GM19468 (cell line): ENCODE measurements around the gene AASS.
"Not testable (repeated sequence)": the region's sequence is repeated elsewhere in the genome, so short reads cannot be mapped to it uniquely, and the experiment has no call there.

Experiments
- ATAC-seq: cut with Tn5 transposase; IDR thresholded peaks from one replicate; pipeline ENCODE4 v1.9.1; 2021; ENCODE audit warnings: mild to moderate bottlenecking, moderate library complexity, moderate number of reproducible peaks; ENCODE audit not compliant: unreplicated experiment; ENCODE audit errors: extremely low read depth

Gene AASS

DNA sequence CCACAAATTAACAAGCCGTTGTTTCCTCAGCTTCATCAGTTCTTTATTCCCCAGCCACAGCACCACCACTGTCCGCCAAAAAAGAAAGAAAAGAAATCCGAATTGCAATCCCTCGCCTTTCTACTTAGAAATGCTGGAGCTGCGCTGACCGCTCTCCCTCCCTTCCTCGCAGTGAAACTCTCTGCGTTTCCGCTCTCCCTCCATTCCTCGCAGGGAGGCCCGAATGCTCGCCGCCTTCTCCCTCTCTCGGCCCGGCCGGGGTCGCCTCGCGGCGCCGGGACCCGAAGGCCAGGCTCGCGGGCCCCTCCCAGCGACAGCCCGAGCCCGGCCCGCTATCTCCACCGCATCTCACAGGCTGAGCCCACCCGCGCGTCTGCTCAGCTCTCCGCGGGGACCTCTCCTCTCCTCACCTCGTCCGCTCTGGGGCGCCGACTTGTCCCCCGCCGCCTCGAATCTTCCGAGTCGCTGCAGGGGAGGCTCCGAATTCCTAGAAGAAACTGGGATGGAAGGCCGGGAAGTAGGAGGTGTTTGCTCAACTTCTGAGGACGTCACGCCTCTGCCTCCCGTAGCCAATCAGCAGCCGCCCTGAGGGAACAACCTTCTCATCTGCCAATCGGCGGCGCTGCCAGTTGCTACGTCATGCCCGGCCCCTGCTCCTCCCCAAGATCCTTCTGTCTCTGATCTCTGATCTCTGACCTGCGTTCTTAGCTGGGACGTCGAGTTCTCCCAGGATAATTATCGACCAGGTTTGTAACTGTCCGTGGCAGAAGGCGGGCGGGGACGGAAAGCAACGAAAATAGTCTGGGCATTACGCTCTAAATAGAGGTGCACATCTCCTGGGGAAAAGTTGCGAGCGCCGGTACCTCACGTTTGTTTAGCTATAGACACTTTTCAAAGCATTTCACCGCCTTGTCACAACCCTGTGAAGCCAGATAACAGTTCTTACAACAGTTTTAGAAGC, at the start of gene AASS:
TSS of gene AASS (minus strand) at position 499 of the 961 bp plus-strand sequence. CDS start 10,523 bp downstream, outside the sequence.
- peak; percentile 97 for ATAC-seq

DNA sequence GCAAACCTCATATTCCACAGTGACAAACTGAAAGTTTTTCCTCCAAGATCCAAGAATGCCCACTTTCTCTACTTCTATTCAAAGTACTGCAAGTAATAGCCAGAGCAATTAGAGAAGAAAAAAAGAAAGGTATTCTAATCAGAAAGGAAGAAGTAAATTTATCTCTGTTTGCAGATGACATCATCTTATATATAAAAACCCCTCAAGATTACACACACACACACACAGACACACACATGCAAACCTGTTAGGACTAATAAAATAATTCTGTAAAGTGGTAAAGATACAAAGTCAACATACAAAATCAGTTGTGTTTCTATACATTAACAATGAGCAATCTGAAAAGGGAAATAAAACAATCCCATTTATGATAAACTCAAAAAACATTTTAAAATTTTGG, 44.7 kb upstream of the AASS start:
- ATAC-seq = no peak

GRCh38 chr7:122183106-122183505, 39.1 kb upstream of the AASS start:
- ATAC-seq = no peak

DNA sequence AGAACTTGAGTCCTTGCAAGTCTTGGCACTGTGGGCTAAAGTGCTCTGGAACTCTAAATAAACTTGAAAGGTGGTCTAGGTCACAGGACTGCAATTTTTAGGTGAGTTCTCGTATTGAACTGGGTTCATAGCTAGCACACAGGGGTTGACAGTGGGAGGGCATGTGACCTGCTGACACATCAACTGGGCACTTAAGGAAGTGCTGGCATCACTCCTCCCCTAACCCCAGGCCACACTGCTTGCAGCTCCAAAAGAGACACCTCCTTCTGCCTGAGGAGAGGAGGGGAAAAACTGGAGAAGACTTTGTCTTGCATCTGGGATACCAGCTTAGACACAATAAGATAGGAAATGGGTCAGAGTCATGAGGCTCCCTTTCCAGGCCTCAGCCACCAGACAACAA, 38.0 kb upstream of the AASS start:
- ATAC-seq = no peak

DNA sequence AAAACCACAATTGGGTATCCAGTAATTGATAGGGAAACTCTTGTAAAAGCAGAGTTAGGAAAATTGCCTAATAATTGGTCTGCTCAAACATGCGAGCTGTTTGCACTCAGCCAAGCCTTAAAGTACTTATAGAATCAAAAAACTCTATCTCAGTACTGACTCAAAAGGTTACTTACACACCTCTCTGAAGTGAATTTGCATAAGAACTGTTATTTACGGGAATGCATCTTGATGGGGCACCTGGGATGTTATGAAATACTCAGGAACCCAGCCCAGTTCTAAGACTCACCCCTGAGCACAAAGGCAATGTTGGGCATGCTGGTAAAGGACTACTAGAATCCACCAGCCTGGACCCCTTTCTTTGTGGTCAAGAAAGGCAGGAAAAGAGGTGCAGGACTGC, 28.1 kb upstream of the AASS start:
- ATAC-seq = not testable (repeated sequence)

DNA sequence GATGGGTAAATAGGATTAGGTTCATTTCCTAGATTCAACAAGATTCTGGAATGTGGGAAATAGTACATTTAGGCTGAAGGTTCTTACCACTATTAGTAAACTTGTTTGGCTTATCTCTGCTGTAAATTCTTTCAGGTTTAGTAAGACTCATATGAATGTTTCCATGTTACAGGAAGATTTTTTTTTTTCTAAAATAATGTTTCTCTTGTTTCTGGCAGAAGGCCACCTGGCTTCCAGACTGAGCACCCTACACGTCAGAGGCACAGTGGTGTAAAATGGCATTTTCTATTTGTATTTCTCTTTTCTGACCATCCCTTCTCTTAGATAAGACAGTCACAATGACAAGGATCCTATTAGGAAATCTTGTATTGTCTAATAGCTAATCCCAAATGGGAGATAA, 22.7 kb upstream of the AASS start:
- no peak for ATAC-seq

DNA sequence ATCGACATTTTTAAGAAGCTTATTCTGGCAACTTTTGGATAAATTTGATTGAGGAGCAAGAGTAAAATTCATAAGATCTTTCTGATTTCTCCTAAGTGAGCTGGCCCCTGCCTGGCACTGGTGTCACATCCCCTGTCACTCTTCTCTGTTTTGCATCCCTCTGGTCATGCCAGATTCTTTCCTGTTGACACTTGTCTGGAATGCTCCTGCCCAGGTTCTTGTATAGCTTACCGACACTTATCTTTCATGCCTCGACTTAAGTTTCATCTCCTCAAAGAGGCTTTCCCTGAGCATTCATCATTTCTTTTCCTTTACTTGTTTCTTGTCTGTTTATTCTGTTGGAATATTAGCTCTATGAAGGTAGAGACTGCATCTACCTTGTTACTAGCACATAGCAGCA, 22.2 kb upstream of the AASS start:
- ATAC-seq = no peak

DNA sequence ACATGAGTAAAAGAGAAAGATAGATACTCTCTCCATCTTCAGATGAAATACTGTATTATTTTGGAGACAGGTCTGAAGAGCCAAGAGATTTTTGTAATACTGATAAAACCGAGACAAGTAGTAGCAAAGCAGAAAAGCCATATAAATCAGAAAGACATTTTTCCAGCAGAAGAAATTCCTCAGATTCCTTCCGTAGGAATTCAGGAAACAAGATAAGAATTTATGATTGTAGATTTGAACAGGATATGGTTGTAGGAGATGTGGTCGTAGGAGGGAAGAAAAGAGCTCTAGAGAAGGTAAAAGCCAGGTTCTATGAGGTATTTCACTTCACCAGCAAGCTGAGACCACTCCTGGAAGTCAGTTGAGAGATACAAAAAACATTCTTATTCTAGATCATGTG, 17.6 kb upstream of the AASS start:
- ATAC-seq = no peak

GRCh38 chr7:122155566-122155965, 11.5 kb upstream of the AASS start:
- no peak for ATAC-seq

DNA sequence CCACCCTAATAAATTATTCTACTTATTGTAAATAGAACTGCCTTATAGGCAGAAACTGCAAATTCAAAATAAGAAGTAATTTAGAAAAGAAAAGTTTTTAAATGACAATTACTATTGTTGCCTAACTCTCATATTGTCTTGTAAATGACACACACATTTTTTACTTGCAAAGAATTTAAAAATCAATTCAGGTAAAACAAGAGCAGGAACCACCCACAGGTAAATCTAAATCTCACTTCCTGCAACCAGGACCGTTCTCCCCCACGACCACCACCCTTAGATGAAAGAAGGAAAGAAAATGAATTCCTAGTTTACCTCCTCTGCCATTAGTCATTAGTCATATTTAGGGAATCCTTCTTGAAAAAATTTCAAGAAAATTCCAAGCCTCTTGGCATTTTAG, 4.8 kb upstream of the AASS start:
- ATAC-seq = no peak

GRCh38 chr7:122148081-122148480, 4.0 kb upstream of the AASS start:
- no peak for ATAC-seq

DNA sequence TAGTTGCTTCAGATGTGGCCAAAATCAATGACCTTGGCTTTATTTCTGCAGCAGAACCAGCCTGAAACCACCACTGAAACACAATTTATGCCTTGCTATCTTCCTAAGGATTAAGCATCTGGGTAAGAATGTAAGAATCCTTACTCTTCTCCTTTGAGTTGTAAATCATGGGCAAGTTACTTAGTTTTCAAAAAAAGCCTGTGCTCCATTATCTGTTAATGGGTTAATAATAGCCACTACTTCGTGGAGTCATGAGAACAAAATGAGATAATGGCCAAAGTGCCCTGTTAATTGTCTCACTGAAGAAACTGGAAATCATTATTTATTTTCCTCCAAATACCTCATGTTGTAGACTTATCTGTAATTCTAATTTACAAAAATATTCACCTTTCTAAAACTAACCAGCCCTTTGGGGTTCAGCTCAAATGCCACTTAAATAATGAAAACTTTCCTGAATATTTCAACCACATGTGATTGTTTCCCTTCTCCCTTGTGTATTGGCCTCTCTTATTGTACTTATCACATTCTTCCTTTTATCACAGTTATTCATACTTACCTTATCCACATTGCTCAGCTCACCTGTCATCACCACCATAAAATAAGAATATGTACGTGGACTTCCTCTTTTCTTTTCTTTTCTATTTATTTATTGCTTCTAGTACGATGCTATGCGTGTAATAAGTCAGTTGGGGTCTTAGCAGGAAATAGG, 2.0 kb upstream of the AASS start:
- ATAC-seq = no peak

- ATAC-seq = no peak
Observed at GRCh38 chr7:122143376-122143750, 686 bp downstream of the AASS start.

DNA sequence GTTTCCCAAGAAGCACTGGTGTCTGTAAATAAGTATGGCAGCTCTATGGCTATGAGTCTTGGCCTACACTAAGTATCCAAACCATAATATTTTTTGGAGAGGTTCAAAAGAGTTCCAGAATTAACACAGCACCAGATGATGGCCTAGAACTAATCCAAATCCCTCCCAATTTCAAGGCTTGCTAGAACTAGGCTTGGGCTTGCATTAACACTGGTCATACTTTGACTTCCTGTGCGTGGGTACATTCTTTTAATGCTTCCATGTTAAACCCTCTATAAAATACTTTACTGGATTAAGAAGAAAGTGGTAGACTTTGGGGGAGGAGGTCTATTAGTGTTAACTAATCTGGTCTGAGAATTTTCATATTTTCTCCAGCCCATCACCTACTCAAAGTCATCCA, 3.1 kb downstream of the AASS start:
- no peak for ATAC-seq

DNA sequence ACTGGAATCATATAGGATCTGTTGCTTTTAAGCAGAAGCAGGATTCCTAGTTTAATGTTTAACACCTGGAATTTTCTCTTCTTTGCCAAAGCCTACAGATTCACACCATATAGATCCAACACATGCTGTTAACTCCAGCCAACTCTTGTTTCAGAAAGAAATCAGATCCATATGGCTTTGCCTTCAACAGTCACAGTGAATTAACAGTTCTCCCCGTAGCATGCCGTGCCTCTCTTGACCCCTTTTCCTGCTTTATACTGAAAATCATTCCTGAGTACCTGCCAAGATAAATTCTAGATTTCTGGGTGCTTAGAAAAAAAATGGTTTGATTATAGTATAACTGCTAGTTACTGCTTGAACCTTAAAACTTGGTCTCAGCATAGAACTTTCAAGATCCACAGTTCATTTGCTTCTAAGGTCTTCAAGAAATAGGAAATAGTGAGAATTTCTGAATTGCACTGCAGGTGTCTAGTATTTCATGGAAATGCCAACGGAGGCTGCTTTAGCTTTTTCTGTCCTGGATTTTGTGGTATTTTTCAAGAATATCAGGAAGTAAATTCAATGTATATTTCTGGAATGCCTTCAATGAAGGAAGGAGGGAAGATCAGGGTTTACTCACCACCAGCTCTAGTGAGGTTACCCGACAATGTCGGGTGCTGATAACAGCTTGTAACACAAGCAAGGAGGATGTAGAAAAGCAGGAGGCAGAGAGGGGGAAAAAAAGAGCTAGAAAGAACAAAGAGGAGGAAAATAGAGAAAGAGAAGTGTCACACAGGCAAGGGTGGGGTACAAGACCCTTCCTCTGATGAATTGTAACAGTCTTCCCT, 6.6 kb downstream of the AASS start:
- ATAC-seq = no peak

- no peak for ATAC-seq
Observed at GRCh38 chr7:122136639-122137245, 7.3 kb downstream of the AASS start.

- no peak for ATAC-seq
Observed at GRCh38 chr7:122136078-122136477, 8.0 kb downstream of the AASS start.

DNA sequence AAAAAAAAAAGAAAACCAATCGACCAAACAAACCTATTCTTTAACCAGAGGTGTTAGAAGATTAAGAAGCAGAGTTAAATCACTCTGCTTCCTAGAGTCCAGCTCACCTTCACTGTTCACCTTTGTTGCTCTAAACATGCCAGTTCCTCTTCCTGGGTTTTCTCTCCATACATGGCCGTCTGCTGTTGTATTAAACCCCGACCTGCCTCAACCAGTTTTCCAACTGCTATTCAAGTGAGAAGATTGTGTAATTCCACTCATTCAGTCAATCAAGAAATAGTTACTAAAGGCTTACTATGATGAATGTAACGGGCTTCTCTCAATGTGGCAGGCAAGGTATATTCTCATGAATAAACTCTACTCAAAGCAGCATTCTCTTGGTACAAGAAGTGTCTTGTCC, 8.8 kb downstream of the AASS start:
- ATAC-seq = no peak

- ATAC-seq = not testable (repeated sequence)
Observed at GRCh38 chr7:122134793-122135192, 9.3 kb downstream of the AASS start.

DNA sequence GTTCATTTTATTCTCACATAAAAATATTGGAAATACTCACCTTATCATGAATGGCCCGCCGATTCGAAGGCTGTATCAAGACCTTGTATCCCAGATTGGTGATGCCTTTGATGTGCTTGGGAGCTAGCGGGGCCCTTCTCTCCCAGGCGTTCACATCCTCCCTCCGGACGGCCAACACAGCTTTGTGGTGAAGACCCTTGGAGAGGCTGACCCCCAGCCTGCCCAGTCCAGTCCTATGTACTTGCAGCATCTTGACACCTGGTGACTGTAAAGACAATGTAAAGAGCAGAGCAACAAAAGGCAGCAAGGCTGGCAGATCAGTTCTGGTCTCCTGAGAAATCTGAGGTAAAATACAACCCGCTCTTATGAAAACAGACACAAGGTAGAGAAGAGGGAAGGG, 10.6 kb downstream of the AASS start:
- ATAC-seq = no peak
